Measurements from ENCODE around the gene GPR137C. TPM values are rescaled to one million over a fixed set of nuclear protein-coding genes. Genes with fewer than 3 reads are reported as not detected.
A peak's percentile ranks its signal among the peaks of the same experiment; 100 is the strongest.

Gene GPR137C, protein sequence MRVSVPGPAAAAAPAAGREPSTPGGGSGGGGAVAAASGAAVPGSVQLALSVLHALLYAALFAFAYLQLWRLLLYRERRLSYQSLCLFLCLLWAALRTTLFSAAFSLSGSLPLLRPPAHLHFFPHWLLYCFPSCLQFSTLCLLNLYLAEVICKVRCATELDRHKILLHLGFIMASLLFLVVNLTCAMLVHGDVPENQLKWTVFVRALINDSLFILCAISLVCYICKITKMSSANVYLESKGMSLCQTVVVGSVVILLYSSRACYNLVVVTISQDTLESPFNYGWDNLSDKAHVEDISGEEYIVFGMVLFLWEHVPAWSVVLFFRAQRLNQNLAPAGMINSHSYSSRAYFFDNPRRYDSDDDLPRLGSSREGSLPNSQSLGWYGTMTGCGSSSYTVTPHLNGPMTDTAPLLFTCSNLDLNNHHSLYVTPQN
- 1 to 10 TPM in 2 of 4 donors, under 1 TPM in 2; 0.20 to 1.4 (median 1.1) TPM for total RNA-seq

DNA sequence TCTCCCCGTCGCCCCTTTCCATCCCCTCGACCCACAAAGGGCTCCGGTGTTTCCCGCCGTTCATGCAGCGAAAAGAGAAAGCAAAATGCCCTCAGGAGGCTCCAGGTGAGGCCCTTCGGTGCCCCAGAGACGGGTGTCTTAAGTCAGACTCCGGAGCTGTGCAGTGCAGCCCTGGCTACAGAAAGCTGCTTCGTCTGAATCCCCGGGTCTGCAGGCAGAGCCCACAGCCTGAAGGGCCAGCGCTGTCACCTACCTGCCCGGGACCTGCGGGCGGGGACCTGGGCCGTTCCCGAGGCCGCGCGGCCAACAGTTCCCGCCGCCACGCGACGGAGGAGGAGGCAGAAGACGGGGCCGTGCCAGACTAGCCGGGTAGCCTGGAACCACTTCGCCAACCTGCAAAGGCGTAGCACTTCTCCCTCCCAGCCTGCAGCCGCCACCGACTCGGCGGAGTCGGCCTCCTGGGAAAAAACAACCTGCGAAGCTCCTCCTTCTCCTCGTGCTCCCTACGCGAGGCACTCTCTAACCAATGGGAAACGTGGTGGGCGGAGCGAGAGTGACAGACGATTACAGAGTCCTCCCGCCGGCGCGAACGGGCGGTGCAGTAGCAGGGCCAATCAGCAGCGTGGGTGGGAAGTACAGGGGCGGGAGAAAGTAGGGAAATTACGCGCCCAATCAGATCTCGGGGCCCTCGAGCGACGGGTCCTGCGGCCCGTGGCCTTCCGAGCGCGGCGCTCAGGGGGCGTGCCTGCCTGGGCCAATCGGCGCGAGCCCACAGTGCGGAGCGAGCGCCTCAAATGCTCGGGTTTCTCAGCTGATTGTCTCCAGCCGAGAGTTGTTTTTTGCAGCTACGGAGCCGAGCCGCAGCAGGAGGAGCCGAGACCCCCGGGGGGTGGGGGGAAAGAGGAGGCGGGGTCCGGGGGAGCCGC, at the start of gene GPR137C, which contains the start of gene TXNDC16:
Gene GPR137C (plus strand): TSS at position 774 of the 926 bp plus-strand sequence. CDS start 312 bp downstream, outside the sequence.
Gene TXNDC16 (minus strand): TSS at position 443 of the 926 bp plus-strand sequence. CDS start 8,948 bp downstream, outside the sequence.
- intact Hi-C loops (cut with DNase I) = loop anchor here (5.0 kb wide), 1 partner anchor 150 kb away; no protein-coding TSS in a partner anchor
- 0 to 1% methylated on average over 16 to 29 of the region's 81 CpGs for WGBS, 2 donors

DNA sequence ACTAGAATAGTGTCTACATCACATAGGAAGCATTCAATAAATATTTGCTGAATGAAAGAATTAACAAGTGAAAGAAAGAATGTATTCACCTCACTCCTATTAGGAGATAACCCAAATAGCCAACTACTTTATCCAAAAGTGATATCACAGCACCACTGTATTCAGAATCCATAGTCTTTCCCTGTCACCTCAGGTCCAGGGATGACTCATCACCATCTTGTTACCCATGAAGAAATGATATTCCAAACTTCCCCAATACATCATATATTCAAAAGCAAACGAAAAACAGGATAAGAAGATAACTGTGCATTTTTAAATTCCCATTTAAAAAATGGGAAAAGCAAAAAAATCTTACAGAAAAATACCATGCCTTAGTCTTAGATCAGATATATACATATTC, 39.4 kb upstream of the GPR137C start:
- H3K4me1 ChIP-seq = no peaks in the 10 kb centered on the region
- WGBS, 2 donors = 86 to 93% methylated on average over 1 of the region's 1 CpG
- no peak overlapping the region for H3K4me3 ChIP-seq (replicated peaks in 1 of 3)
- no peaks in the 10 kb centered on the region for H3K36me3 ChIP-seq
- no peak overlapping the region for H3K27ac ChIP-seq
- intact Hi-C loops (cut with DNase I) = no loop called here
- H3K27me3 ChIP-seq = no peaks in the 10 kb centered on the region
- no peaks in the 10 kb centered on the region for H3K9me3 ChIP-seq
- DNase-seq = no peak
- TF ChIP-seq, protein P1, sequence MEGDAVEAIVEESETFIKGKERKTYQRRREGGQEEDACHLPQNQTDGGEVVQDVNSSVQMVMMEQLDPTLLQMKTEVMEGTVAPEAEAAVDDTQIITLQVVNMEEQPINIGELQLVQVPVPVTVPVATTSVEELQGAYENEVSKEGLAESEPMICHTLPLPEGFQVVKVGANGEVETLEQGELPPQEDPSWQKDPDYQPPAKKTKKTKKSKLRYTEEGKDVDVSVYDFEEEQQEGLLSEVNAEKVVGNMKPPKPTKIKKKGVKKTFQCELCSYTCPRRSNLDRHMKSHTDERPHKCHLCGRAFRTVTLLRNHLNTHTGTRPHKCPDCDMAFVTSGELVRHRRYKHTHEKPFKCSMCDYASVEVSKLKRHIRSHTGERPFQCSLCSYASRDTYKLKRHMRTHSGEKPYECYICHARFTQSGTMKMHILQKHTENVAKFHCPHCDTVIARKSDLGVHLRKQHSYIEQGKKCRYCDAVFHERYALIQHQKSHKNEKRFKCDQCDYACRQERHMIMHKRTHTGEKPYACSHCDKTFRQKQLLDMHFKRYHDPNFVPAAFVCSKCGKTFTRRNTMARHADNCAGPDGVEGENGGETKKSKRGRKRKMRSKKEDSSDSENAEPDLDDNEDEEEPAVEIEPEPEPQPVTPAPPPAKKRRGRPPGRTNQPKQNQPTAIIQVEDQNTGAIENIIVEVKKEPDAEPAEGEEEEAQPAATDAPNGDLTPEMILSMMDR (IDR thresholded peaks at IDR 0.05) = no peak
- no peak for TF ChIP-seq POLR2A (IDR thresholded peaks at IDR 0.05)

More for the DNA sequence above, at the start of gene GPR137C, which contains the start of gene TXNDC16:
- Histone ChIP-seq H3K4me1 (peaks cover 8 to 10% of the 10 kb centered on the region in 2 donors), H3K4me3 (replicated peaks in 1 of 3) (peak within 1 kb of the TSS; percentile 31 to 87 (median 57)), H3K9me3 (no peaks in the 10 kb centered on the region), H3K27ac (peak within 1 kb of the TSS; percentile 71 to 93 (median 90)), H3K36me3 (no peaks in the 10 kb centered on the region), H3K27me3 (no peaks in the 10 kb centered on the region)
- peak; percentile 100 for DNase-seq
- TF ChIP-seq, protein P1 (IDR thresholded peaks at IDR 0.05) = no peak
- TF ChIP-seq POLR2A (IDR thresholded peaks at IDR 0.05) = peak; percentile 84 to 100

DNA sequence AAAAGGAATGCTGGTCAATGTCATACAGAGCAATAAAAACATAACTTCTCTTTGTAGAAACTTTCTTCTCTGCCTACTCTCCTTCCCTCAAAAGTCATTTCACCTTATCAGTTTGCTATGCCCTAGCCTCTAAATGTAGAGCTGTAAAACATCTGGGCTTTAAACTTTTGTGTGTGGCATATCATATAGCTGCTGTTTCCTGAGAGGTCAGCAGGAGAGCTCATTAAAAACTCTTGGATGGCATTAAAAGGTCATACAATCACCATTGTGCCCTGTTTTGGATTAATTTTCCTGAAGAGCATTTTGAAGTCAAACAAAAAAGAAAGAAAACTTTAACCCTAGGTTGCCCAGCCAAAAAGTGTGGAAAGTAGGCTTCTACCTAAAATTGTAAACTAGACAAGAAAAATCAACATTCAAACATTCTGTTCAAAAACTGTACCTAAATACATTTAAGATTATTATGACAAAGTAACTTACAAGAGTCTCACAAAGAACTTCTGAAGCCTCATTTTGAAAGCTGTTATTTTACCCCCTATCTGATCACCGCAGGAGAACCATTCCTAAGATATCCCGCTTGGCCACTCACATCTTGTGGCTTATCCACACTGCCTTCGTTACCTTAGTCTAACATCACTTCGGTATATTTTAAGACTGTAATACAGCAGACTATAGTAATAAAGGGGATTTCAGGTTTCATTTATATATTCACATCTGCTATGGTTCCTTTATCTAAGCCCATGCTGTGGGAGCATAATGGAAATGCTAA, 38.4 kb upstream of the GPR137C start:
- DNase-seq = no peak
- intact Hi-C loops (cut with DNase I) = no loop called here
- 94 to 96% methylated on average over 4 of the region's 4 CpGs for WGBS, 2 donors
- no peak overlapping the region for H3K27ac ChIP-seq
- TF ChIP-seq, protein P1 (IDR thresholded peaks at IDR 0.05) = no peak
- TF ChIP-seq POLR2A (IDR thresholded peaks at IDR 0.05) = no peak
- H3K27me3 ChIP-seq = no peaks in the 10 kb centered on the region
- no peaks in the 10 kb centered on the region for H3K36me3 ChIP-seq
- H3K4me3 ChIP-seq (replicated peaks in 1 of 3) = no peak overlapping the region
- H3K9me3 ChIP-seq = no peaks in the 10 kb centered on the region
- no peaks in the 10 kb centered on the region for H3K4me1 ChIP-seq

DNA sequence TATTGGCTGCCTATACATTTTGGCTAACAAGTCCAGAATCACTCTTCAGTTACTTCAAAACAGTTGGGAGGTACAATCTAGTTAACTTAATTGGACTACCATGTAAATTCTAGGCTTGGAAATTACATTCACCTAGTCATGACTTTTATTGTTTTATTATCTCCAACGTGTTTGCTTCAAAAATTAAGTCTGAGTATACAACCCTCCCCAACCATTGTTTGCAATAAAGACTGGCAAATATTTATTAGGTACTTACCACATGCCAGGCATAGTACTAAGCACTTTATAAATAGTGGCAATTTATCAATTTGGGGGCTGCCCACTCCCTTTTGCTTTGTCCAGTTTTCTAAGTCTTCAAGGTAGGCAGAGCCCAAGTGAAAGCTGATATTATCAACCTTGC, 30.6 kb upstream of the GPR137C start:
- Histone ChIP-seq H3K4me3 (replicated peaks in 1 of 3) (no peak overlapping the region), H3K27me3 (no peaks in the 10 kb centered on the region), H3K36me3 (no peaks in the 10 kb centered on the region), H3K9me3 (no peaks in the 10 kb centered on the region), H3K27ac (no peak overlapping the region), H3K4me1 (no peaks in the 10 kb centered on the region)
- 75 to 89% methylated on average over 1 of the region's 1 CpG for WGBS, 2 donors
- intact Hi-C loops (cut with DNase I) = no loop called here
- TF ChIP-seq POLR2A (IDR thresholded peaks at IDR 0.05) = no peak
- TF ChIP-seq, protein P1 (IDR thresholded peaks at IDR 0.05) = no peak
- no peak for DNase-seq
